ENCODE measurements around the gene MBOAT1. TPM values are rescaled to one million over a fixed set of nuclear protein-coding genes. Genes with fewer than 3 reads are reported as not detected.
A peak's percentile ranks its signal among the peaks of the same experiment; 100 is the strongest.

The MBOAT1 gene
- total RNA-seq, 2 experiments from 2014 or later = 13.3 to 16.1 TPM

GRCh38 chr6:20213271-20213798 lies 1.1 kb upstream of the MBOAT1 start:
- Mint-ChIP-seq H3K4me3 (peak overlapping the region; percentile 95), H3K27me3 (no peaks in the 10 kb centered on the region), H3K36me3 (ENCODE audit: low read depth) (no peaks in the 10 kb centered on the region), H3K4me1 (peaks cover 37% of the 10 kb centered on the region), H3K9me3 (ENCODE audit: low read depth) (no peaks in the 10 kb centered on the region), H3K27ac (peak overlapping the region; percentile 97)
- DNase-seq (peak; percentile 52), ATAC-seq (peak; percentile 6)
- intact Hi-C loops (cut with DNase I, micrococcal nuclease) = loop anchor here (2.0 to 5.0 kb wide), 5 partner anchors 86 to 1951 kb away; partner anchors contain the start of genes CDKAL1 (in 1 of the 2), DEK (in 1 of the 2), E2F3 (in 1 of the 2) and SOX4 (in 1 of the 2)
- ChIA-PET POLR2A (interaction anchor here (0.6 to 1.0 kb wide), 5 partner anchors 12 to 144 kb away, joined by 3 to 5 read pairs (median 3); no protein-coding TSS in a partner anchor), CTCF (interaction anchor here (0.7 to 1.8 kb wide), 7 partner anchors 10 to 317 kb away, joined by 3 to 7 read pairs (median 3); no protein-coding TSS in a partner anchor)

- Mint-ChIP-seq H3K4me3 (peak overlapping the region; percentile 95), H3K27ac (peak overlapping the region; percentile 93), H3K36me3 (ENCODE audit: low read depth) (no peaks in the 10 kb centered on the region), H3K4me1 (peaks cover 43% of the 10 kb centered on the region), H3K9me3 (ENCODE audit: low read depth) (no peaks in the 10 kb centered on the region), H3K27me3 (no peaks in the 10 kb centered on the region)
- no peak for DNase-seq
- intact Hi-C loops (cut with DNase I, micrococcal nuclease) = loop anchor here (1.0 to 5.0 kb wide), 9 partner anchors 10 to 1950 kb away; partner anchors contain the start of genes CDKAL1 (in 2 of the 2), E2F3 (in 2 of the 2), DEK (in 1 of the 2) and SOX4 (in 1 of the 2)
- POLR2A ChIA-PET = no interaction called here
- peak; percentile 16 for ATAC-seq
- CTCF ChIA-PET = interaction anchor here (0.7 to 1.2 kb wide), 2 partner anchors 10 to 51 kb away, joined by 3 to 4 read pairs; no protein-coding TSS in a partner anchor
These were observed 303 bp downstream of the MBOAT1 start for GRCh38 chr6:20211941-20212391.

- no peaks in the 10 kb centered on the region for H3K36me3 Mint-ChIP-seq (ENCODE audit: low read depth)
- POLR2A ChIA-PET = no interaction called here
- peaks cover 50% of the 10 kb centered on the region for H3K4me1 Mint-ChIP-seq
- peak overlapping the region; percentile 93 for H3K27ac Mint-ChIP-seq
- ATAC-seq (no peak), DNase-seq (peak; percentile 26)
- H3K27me3 Mint-ChIP-seq = no peaks in the 10 kb centered on the region
- intact Hi-C loops (cut with DNase I, micrococcal nuclease) = loop anchor here (5.0 kb wide), 4 partner anchors 84 to 1949 kb away; partner anchors contain the start of genes CDKAL1 (in 1 of the 2), DEK (in 1 of the 2) and SOX4 (in 1 of the 2)
- CTCF ChIA-PET = interaction anchor here (0.7 to 1.2 kb wide), 2 partner anchors 9 to 52 kb away, joined by 3 to 4 read pairs; no protein-coding TSS in a partner anchor
- H3K4me3 Mint-ChIP-seq = peak overlapping the region; percentile 95
- no peaks in the 10 kb centered on the region for H3K9me3 Mint-ChIP-seq (ENCODE audit: low read depth)
These were observed 980 bp downstream of the MBOAT1 start for GRCh38 chr6:20211037-20211940.

- peak overlapping the region; percentile 21 for H3K27ac Mint-ChIP-seq
- CTCF ChIA-PET = no interaction called here
- POLR2A ChIA-PET = interaction anchor here (0.7 kb wide), 1 partner anchor 9 kb away, joined by 3 read pairs; no protein-coding TSS in a partner anchor
- DNase-seq (no peak), ATAC-seq (no peak)
- H3K9me3 Mint-ChIP-seq (ENCODE audit: low read depth) = no peaks in the 10 kb centered on the region
- H3K36me3 Mint-ChIP-seq (ENCODE audit: low read depth) = peaks cover 5% of the 10 kb centered on the region
- intact Hi-C loops (cut with DNase I, micrococcal nuclease) = loop anchor here (5.0 kb wide), 4 partner anchors 83 to 1948 kb away; partner anchors contain the start of genes CDKAL1 (in 1 of the 2), DEK (in 1 of the 2) and SOX4 (in 1 of the 2)
- peaks cover 61% of the 10 kb centered on the region for H3K4me1 Mint-ChIP-seq
- no peaks in the 10 kb centered on the region for H3K27me3 Mint-ChIP-seq
- H3K4me3 Mint-ChIP-seq = peak overlapping the region; percentile 24
These were observed 2.1 kb downstream of the MBOAT1 start for GRCh38 chr6:20210158-20210557.

GRCh38 chr6:20208687-20209378 lies 3.4 kb downstream of the MBOAT1 start:
- ChIA-PET CTCF (interaction anchor here (0.7 kb wide), 1 partner anchor 712 kb away, joined by 3 read pairs; no protein-coding TSS in a partner anchor), POLR2A (no interaction called here)
- Mint-ChIP-seq H3K36me3 (ENCODE audit: low read depth) (peaks cover 5% of the 10 kb centered on the region), H3K4me1 (peaks cover 71% of the 10 kb centered on the region), H3K4me3 (no peak overlapping the region), H3K27ac (peak overlapping the region; percentile 49), H3K27me3 (no peaks in the 10 kb centered on the region), H3K9me3 (ENCODE audit: low read depth) (no peaks in the 10 kb centered on the region)
- intact Hi-C loops (cut with DNase I, micrococcal nuclease) = no loop called here
- DNase-seq (no peak), ATAC-seq (no peak)

- peaks cover 5% of the 10 kb centered on the region for H3K36me3 Mint-ChIP-seq (ENCODE audit: low read depth)
- ChIA-PET POLR2A (no interaction called here), CTCF (interaction anchor here (1.3 to 1.5 kb wide), 2 partner anchors 81 to 197 kb away, joined by 4 to 5 read pairs; no protein-coding TSS in a partner anchor)
- intact Hi-C loops (cut with DNase I, micrococcal nuclease) = loop anchor here in 1 of 2 experiments (2.0 kb wide), 1 partner anchor 322 kb away; no protein-coding TSS in a partner anchor
- DNase-seq = no peak
- H3K27me3 Mint-ChIP-seq = no peaks in the 10 kb centered on the region
- H3K27ac Mint-ChIP-seq = peak overlapping the region; percentile 90
- ATAC-seq = no peak
- peaks cover 77% of the 10 kb centered on the region for H3K4me1 Mint-ChIP-seq
- no peaks in the 10 kb centered on the region for H3K9me3 Mint-ChIP-seq (ENCODE audit: low read depth)
- peak overlapping the region; percentile 68 for H3K4me3 Mint-ChIP-seq
These were observed 5.2 kb downstream of the MBOAT1 start for GRCh38 chr6:20207088-20207418.

GRCh38 chr6:20205722-20206161 lies 6.5 kb downstream of the MBOAT1 start:
- ATAC-seq = no peak
- no peak for DNase-seq
- Mint-ChIP-seq H3K4me1 (peaks cover 76% of the 10 kb centered on the region), H3K9me3 (ENCODE audit: low read depth) (no peaks in the 10 kb centered on the region), H3K27me3 (no peaks in the 10 kb centered on the region), H3K36me3 (ENCODE audit: low read depth) (peaks cover 5% of the 10 kb centered on the region), H3K27ac (peak overlapping the region; percentile 90), H3K4me3 (peak overlapping the region; percentile 68)
- CTCF ChIA-PET = interaction anchor here (0.5 kb wide), 1 partner anchor 89 kb away, joined by 3 read pairs; no protein-coding TSS in a partner anchor
- intact Hi-C loops (cut with DNase I, micrococcal nuclease) = loop anchor here in 1 of 2 experiments (2.0 kb wide), 1 partner anchor 323 kb away; no protein-coding TSS in a partner anchor
- POLR2A ChIA-PET = interaction anchor here (0.6 kb wide), 1 partner anchor 313 kb away, joined by 3 read pairs; no protein-coding TSS in a partner anchor

GRCh38 chr6:20204512-20204894 lies 7.8 kb downstream of the MBOAT1 start:
- Mint-ChIP-seq H3K27ac (no peak overlapping the region), H3K36me3 (ENCODE audit: low read depth) (peaks cover 5% of the 10 kb centered on the region), H3K4me3 (no peak overlapping the region), H3K9me3 (ENCODE audit: low read depth) (no peaks in the 10 kb centered on the region), H3K27me3 (no peaks in the 10 kb centered on the region), H3K4me1 (peaks cover 67% of the 10 kb centered on the region)
- intact Hi-C loops (cut with DNase I, micrococcal nuclease) = no loop called here
- ATAC-seq (no peak), DNase-seq (no peak)
- ChIA-PET POLR2A (interaction anchor here (0.7 kb wide), 1 partner anchor 16 kb away, joined by 3 read pairs; no protein-coding TSS in a partner anchor), CTCF (interaction anchor here (0.7 kb wide), 1 partner anchor 1384 kb away, joined by 3 read pairs; no protein-coding TSS in a partner anchor)

- H3K4me3 Mint-ChIP-seq = no peak overlapping the region
- no peak for DNase-seq
- CTCF ChIA-PET = interaction anchor here (1.0 to 1.3 kb wide), 2 partner anchors 20 to 79 kb away, joined by 3 read pairs; no protein-coding TSS in a partner anchor
- H3K27me3 Mint-ChIP-seq = no peaks in the 10 kb centered on the region
- H3K27ac Mint-ChIP-seq = peak overlapping the region; percentile 18
- intact Hi-C loops (cut with DNase I, micrococcal nuclease) = no loop called here
- peaks cover 7% of the 10 kb centered on the region for H3K36me3 Mint-ChIP-seq (ENCODE audit: low read depth)
- peaks cover 62% of the 10 kb centered on the region for H3K4me1 Mint-ChIP-seq
- H3K9me3 Mint-ChIP-seq (ENCODE audit: low read depth) = no peaks in the 10 kb centered on the region
- no peak for ATAC-seq
- POLR2A ChIA-PET = interaction anchor here (0.7 kb wide), 1 partner anchor 15 kb away, joined by 3 read pairs; no protein-coding TSS in a partner anchor
These were observed 8.4 kb downstream of the MBOAT1 start for GRCh38 chr6:20203561-20204511.

Measured in activated CD4-positive, alpha-beta T cell treated with anti-CD3 and anti-CD28 coated beads for 36 hours (primary cell).